HG02798 (cell line): Measurements from ENCODE around the gene ZNF829.

ENCODE experiments used
- ATAC-seq: cut with Tn5 transposase; IDR thresholded peaks from one replicate; pipeline ENCODE4 v1.9.1; 2021; ENCODE audit warnings: mild to moderate bottlenecking; ENCODE audit not compliant: unreplicated experiment, poor library complexity

ZNF829 gene

DNA sequence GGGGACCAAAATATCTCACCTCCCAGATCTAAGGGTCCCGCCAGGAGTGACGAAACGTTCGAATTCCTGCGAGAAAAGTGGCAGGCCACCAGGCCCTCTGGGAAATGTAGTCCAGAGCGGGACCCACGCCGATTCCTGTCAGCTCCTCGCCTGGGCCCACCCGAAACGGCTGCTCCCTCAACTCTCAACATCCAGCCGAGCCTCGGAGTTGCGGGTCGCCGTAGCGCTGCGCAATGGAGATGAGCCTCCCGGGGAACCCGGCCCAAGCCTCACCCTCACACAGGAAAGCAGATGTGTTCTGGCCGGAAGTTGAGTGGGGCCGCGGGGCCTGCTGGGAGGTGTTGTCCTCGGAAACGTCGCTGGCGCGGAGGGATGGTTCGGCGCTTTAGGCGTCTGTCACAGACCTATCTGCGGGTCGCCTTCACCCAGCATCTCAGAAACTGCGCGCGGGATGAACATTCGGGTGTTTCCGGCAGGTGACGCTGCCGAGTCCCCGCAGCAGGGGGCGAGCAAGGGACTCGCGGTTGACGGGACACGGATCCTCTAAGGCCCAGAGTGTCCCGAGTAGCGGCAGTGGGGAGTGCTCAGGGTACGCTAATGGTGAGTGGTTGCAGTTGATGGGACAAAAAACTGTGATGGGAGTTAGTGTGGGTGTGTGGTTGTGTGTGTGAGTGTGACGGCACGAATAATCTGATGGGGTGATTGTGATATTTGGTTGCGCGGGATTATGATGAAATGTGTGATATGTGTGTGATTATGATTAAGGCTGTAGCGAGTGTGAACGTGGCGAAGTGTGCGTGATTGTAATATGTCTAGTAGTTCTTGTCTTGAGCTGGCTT, at the start of gene ZNF829, which contains the start of gene ZNF568:
Gene ZNF829 (minus strand): TSS at position 300 of the 839 bp plus-strand sequence. CDS start 1,124 bp downstream, outside the sequence.
Gene ZNF568 (plus strand): TSS at position 341 of the 839 bp plus-strand sequence. CDS start 6,439 bp downstream, outside the sequence.
- ATAC-seq: peak; percentile 93

DNA sequence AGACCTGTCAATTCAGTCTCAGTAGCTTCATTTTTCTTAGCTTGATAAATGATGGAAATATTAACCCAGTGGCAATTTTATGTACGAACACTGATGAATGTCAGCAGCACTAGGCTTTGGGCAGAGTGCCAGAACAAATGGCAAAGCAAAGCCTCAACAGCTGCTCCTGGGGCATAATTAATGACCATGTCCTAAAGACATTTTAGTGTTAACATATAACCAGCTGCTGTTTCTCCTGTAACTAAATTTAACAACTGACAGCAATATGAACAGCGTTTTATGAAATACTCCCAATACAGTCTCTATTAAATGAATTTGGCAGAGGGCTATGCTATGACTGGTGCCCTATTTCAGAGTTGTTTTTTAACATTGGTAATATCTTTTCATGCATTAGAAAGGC, 47.2 kb upstream of the ZNF829 start:
- no peak for ATAC-seq

DNA sequence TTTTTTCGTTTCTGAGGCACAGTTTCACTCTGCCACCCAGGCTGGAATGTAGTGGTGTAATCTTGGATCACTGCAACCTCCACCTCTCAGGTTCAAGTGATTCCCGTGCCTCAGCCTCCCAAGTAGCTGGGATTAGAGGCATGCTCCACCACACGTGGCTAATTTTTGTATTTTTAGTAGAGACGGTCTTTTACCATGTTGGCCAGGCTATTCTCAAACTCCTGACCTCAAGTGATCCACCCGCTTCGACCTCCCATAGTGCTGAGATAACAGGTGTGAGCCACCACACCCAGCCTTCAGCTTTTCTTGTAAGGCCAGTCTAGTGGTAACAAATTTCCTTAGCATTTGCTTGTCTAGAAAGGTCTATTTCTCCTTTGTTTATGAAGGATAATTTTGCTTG, 46.3 kb upstream of the ZNF829 start:
- no peak for ATAC-seq

DNA sequence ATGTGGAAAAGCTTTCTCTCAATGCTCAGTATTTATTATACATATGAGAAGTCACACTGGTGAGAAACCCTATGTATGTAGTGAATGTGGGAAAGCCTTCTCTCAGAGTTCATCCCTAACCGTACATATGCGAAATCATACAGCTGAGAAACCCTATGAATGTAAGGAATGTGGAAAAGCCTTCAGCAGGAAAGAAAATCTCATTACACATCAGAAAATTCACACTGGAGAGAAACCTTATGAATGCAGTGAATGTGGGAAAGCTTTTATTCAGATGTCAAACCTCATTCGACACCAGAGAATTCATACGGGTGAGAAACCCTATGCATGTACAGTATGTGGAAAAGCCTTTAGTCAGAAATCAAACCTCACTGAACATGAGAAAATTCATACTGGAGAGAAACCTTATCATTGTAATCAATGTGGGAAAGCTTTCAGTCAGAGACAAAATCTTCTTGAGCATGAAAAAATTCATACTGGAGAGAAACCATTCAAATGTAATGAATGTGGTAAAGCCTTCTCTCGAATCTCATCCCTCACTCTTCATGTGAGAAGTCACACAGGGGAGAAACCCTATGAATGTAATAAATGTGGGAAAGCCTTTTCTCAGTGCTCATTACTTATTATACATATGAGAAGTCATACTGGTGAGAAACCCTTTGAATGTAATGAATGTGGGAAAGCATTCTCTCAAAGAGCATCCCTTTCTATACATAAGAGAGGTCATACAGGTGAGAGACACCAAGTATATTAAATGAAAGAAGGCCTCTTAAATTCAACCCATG, 34.4 kb upstream of the ZNF829 start:
- ATAC-seq: no peak

DNA sequence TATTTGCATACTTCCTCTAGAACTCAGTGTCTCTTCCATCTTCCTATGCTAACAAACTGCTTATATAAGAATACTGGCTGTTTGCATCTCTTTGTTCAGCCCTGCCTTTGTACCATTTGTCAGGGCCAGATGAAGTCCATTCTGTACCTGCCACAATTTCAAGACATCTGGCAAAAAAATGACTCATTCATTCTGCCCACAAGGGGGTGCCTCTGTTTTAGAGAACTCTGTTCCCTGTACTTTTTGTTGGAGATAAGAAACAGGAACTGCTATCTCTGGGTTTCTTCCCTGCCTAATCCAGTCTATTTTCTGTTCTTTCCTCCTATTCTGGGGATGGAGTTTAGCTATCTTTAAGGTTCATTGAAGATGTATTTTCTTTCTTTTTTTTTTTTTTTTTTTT, 23.1 kb upstream of the ZNF829 start:
- ATAC-seq: no peak

DNA sequence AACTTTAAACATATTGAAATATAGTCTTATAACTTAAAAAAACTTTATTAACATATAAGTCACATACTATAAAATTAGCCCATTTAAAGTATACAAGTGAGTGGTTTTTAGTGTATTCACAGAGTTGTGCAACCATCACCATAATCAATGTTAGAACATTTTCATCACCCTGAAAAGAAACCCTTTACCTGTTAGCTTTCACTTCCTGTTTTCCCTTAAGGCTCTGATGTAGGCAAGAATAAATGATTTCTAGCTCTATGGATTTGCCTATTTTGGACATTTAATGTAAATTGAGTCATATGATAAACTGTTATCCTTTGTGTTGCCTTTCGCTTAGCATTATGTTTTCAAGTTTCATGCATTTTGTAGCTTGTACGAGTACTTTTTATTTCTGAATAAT, 15.6 kb upstream of the ZNF829 start:
- no peak for ATAC-seq

DNA sequence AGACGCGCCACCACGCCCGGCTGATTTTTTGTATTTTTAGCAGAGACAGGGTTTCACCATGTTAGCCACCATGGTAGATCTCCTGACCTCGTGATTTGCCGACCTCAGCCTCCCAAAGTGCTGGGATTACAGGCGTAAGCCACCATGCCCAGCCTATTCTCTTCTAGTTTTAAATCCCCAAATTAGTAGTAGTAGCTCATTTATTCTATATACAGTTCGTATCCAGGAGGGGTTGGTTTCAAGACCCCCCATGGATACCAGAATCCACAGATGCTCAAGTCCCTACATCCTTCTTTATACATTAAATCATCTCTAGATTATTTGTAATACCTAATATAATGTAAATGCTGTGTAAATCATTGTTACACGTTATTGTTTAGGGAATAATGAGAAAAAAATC, 2.0 kb upstream of the ZNF829 start:
- no peak for ATAC-seq

DNA sequence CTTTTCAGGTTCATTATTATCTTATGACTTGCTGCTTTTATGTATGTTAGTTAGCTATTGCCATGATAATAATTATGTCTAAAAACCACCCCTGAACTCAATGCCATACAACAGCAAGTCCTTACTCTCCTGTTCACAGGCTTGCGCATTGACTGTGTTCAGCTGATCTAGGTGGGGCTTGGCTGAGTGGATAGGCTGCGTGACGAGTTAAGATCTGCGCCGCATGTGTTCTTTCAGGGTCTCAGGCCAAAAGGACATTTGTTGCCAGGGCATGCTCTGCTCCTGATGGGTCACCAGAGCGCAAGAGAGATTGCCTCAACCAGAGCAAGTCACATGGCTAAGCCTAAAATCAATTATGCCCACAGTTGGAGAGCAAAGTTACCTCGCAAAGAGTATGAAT, 900 bp upstream of the ZNF829 start:
- ATAC-seq: no peak

DNA sequence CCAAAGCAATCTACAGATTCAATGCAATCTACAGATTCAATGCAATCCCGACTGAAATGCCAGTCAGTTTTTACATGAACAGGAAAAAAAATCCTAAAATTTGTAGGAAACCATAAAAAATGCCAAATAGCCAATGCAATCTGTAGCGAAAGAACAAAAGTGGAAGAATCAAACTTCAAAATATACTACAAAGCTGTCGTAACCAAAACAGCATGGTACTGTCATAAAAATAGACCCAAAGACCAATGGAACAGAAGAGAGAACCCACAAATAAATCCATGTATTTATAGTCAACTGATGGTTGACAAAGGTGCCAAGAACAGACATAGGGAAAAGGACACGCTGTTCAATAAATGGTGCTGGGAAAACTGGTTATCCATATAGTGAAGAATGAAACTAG, 17.7 kb downstream of the ZNF829 start:
- ATAC-seq: no peak

DNA sequence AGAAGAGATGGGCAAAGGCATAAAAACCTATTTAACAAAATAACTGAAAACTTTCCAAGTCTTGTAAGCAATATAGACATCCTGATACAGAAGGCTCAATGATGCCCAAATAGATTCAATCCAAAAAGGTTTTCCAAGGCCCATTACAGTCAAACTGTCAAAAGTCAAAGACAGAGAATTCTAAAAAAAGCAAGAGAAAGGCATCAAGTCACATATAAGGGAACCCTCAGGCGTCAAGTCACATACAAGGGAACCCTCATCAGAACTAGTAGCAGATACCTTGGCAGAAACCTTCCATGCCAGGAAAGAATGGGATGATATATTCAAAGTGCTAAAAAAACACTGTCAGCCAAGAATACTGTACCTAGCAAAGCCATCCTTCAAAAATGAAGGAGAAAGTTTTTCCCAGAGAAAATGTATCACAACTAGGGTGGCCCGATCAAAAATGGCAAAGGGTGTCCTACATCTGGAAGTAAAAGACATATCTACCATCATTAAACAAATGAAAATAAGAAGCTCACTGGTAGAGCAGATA, 21.2 kb downstream of the ZNF829 start:
- no peak for ATAC-seq

DNA sequence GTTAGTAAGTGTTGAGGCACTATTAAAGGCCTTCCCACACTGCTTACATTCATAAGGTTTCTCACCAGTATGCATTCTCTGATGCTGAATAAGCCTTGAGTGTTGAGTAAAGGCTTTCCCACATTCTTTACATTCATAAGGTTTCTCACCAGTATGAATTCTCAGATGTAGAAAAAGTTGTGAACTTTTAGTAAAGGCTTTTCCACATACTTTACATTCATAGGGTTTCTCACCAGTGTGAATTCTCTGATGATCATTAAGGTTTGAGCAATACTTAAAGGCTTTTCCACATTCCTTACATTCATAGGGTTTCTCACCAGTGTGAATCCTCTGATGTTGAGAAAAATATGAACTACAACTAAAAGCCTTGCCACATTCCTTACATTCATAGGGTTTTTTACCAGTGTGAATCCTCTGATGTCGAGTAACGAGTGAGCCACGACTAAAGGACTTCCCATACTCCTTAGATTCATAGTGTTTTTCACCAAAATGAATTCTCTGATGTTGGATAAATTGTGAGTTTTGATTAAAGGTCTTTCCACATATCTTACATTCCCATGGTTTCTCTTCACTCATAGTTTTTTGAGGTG, 24.2 kb downstream of the ZNF829 start:
- ATAC-seq: no peak

DNA sequence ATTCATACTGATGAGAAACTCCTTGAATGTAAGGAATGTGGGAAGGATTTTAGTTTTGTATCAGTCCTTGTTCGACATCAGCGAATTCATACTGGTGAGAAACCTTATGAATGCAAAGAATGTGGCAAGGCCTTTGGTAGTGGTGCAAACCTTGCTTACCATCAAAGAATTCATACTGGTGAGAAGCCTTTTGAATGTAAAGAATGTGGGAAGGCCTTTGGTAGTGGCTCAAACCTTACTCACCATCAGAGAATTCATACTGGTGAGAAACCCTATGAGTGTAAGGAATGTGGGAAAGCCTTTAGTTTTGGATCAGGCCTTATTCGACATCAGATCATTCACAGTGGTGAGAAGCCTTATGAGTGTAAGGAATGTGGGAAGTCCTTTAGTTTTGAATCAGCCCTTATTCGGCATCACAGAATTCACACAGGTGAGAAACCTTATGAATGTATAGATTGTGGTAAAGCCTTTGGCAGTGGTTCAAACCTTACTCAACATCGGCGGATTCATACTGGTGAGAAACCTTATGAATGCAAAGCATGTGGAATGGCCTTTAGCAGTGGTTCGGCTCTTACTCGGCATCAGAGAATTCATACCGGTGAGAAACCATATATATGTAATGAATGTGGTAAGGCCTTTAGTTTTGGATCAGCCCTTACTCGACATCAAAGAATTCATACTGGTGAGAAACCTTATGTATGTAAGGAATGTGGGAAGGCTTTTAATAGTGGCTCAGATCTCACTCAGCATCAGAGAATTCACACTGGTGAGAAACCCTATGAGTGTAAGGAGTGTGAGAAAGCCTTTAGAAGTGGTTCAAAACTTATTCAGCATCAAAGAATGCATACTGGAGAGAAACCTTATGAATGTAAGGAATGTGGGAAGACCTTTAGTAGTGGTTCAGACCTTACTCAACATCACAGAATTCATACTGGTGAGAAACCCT, 38.8 kb downstream of the ZNF829 start:
- ATAC-seq: no peak

DNA sequence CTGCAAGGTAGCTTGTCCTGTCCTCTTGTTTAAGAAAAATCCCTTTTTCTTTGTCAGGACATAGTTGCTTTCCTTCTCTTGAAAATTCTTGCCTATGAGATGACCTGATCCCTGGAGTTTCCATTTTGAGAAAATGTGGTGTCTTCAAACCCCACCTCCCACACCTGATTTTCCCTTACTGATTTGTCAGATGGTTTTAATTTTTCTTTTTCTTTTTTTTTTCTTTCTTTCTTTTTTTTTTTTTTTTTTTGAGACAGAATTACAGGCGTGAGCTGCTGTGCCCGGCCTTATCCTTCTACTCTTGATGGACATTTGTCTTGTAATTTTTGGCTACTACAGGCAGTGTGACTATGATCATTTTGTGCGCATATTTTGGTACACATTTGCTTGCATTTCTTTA, 64.2 kb downstream of the ZNF829 start:
- ATAC-seq: no peak

DNA sequence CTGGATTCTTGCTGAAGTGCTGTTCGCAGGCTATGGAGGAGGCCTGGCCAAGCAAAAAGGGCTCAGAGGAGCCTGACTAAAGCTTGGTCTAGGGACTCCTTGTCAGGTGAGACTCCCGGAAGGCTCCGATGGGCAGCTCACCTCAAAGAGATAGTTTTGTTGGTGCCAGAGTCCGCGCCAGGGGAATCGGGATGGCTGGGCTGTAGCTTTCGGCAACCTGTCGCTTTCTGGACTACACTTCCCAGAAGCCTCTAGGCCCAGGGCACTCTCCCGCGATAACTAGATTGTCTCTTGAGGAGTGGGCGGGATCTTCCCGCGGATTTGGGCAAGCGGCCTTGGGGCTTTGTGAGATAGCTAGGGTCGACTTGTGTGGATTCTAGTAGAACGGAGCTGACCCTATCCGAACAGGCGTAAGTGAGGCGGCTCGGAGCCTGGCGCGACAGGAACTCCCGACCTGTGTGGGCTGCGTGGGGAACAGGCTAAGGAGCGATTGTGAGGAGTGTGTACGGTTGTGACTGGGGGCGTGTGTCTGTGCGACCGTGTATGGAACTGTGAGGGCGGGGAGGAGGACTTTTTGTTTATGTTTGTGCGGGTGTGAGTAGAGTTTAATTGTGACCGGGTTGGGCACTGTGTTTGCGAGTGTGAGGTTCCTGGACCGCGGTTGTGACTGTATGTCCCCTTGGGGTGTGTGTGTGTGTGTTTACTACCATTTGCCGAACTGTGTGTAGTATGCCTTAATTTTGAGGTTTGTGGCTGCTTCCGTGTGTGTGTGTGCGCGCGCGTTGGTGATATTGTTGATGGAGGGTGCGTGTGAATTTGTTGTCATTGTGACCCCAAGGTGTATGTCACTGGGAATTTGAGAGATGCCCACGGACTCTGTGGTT, 65.3 kb downstream of the ZNF829 start, which contains the start of gene ZNF345:
Gene ZNF345 (plus strand): TSS at position 318 of the 884 bp plus-strand sequence. CDS start 25,955 bp downstream, outside the sequence.
- ATAC-seq: peak; percentile 82

DNA sequence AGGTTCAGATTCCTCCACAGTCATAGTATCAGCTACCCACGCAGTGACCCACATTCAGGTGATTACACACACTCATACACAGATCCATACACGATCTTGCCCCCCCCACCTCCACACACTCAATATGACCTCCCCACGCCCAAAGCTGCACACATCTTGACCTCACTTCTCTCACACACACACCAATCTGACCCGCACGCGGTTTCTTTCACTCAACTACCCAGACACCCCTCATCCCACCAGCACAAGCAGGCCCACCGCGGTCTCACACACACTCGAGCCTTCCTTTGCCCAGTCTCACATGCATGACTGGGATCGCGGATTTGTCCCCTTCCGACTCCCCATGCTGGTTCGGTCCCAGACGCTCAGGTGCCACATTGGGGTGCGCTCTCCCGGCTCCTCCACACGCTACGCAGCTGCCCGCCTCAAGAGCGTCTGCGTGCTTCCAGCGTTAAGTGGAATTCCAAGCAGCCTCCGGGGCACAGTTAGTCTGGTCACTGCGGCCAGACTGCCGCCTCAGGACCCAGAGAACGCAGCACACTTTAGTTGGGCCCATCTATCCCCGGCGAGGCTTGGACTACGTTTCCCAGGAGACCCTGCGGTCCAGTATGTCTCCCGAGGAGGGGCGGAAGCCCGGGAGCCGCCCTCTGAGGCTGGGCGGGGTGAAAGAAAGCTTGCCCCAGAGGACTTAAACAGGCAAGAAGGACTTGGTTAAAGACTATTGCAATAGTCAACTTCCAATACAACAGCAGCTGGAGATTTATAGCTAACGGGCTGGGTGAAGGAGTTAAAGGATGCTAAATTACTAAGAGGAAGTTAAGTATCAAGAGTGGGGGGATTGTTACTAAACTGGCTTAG, 66.2 kb downstream of the ZNF829 start:
- peak; percentile 90 for ATAC-seq

DNA sequence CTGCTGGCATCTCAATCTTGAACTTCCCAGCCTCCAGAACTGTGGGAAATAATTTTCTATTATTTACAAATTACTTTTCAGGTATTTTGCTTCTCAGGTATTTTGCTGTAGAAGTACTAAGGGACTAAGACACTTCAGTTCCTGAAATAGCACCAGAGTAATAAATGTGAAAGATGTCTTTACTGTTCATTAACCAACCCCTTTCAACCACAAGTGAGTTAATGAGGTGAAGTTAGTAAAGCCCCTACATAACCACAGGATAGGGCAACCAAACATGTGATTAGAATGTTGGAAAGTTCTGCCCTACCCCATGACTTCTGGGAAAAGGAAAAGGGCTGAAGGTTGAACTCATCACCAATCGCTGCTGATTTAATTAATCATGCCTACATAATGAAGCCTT, 68.1 kb downstream of the ZNF829 start:
- ATAC-seq: no peak

DNA sequence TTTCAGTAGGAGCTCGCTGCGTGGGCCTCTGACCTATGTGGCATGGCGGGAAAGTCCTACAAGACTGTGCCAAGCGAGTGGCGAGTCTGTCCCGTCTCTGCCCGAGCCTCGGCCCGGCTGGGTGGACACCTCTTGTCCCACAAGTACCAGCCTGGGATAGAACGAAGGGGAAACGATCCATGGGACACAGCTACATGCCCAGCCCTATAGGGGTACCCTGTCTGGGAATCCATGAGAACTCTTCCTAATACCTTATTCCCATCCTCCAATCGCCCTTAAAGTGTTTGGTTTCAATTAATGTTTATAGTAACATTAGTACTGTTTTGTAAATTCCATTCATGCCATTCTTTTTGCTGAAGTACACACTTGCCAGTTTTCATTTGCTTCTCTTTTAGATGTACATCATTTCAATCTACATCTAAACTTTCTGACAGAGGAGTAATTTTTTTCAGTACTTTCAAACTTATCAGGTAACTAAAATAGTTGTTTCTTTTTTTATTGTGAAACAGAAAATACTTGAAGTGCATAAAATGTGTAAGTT, 77.2 kb downstream of the ZNF829 start:
- ATAC-seq: no peak
